ENCODE measurements around the gene PTGES3L. TPM values are rescaled to one million over a fixed set of nuclear protein-coding genes. Genes with fewer than 3 reads are reported as not detected.

PTGES3L gene
- total and polyA plus RNA-seq, 2 of the 13 experiments (the other 11 are each of a cell fraction or from before 2014, with no cell fraction given): 1.2 to 2.9 TPM

DNA sequence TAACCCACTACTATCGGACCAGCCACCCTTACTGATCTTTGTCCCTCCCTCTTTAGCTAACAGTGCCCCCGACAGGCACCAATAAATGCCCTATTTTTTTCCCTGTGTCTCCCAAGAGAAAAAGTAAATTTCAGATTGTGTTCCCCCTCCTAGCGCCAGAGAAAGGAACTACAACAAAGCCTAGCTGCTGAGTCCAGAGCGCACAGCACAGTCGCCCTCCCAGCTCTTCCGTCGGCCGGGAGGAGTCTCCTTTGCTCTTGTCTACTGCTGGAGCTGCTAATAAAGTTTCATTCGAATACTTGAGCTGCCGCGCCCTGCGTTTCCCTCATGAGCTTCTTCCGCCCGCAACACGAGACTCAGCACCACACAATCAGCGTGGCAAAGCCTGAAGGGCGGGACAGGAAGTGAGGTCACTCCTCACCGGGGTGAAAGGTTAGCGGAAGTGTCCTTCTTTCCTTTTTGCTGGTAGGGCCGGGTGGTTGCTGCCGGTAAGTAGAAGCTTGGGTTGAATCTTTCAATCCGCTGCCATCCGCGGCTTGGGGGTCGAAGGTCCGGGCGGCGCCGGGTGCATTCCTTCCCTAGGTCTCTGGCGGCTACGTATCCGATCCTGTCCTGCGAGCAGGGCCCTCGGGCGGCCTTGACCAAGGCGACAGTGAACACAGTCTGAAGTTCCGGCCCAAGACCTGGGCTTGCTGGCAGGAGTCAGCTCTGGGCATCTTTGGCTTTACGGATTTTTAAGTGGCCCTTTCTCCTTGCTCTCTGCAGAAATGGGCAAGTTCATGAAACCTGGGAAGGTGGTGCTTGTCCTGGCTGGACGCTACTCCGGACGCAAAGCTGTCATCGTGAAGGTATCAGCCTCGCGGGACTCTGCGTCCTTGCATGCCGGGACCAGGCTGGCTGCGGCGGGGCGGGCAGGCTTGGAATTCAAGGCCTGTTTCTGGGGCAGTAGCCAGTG lies 18.4 kb upstream of the PTGES3L start, which contains the start of gene RPL27 (continued):
- TF ChIP-seq, protein P1, sequence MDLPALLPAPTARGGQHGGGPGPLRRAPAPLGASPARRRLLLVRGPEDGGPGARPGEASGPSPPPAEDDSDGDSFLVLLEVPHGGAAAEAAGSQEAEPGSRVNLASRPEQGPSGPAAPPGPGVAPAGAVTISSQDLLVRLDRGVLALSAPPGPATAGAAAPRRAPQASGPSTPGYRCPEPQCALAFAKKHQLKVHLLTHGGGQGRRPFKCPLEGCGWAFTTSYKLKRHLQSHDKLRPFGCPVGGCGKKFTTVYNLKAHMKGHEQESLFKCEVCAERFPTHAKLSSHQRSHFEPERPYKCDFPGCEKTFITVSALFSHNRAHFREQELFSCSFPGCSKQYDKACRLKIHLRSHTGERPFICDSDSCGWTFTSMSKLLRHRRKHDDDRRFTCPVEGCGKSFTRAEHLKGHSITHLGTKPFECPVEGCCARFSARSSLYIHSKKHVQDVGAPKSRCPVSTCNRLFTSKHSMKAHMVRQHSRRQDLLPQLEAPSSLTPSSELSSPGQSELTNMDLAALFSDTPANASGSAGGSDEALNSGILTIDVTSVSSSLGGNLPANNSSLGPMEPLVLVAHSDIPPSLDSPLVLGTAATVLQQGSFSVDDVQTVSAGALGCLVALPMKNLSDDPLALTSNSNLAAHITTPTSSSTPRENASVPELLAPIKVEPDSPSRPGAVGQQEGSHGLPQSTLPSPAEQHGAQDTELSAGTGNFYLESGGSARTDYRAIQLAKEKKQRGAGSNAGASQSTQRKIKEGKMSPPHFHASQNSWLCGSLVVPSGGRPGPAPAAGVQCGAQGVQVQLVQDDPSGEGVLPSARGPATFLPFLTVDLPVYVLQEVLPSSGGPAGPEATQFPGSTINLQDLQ (CRISPR knock-in tag; IDR thresholded peaks at IDR 0.05): no peak
- TF ChIP-seq ZNF652 (CRISPR knock-in tag; IDR thresholded peaks at IDR 0.05; ENCODE audit: borderline replicate concordance, low read depth): peak; percentile 69; the same call in 1 of the 2 replicates
- TF ChIP-seq, protein P2, sequence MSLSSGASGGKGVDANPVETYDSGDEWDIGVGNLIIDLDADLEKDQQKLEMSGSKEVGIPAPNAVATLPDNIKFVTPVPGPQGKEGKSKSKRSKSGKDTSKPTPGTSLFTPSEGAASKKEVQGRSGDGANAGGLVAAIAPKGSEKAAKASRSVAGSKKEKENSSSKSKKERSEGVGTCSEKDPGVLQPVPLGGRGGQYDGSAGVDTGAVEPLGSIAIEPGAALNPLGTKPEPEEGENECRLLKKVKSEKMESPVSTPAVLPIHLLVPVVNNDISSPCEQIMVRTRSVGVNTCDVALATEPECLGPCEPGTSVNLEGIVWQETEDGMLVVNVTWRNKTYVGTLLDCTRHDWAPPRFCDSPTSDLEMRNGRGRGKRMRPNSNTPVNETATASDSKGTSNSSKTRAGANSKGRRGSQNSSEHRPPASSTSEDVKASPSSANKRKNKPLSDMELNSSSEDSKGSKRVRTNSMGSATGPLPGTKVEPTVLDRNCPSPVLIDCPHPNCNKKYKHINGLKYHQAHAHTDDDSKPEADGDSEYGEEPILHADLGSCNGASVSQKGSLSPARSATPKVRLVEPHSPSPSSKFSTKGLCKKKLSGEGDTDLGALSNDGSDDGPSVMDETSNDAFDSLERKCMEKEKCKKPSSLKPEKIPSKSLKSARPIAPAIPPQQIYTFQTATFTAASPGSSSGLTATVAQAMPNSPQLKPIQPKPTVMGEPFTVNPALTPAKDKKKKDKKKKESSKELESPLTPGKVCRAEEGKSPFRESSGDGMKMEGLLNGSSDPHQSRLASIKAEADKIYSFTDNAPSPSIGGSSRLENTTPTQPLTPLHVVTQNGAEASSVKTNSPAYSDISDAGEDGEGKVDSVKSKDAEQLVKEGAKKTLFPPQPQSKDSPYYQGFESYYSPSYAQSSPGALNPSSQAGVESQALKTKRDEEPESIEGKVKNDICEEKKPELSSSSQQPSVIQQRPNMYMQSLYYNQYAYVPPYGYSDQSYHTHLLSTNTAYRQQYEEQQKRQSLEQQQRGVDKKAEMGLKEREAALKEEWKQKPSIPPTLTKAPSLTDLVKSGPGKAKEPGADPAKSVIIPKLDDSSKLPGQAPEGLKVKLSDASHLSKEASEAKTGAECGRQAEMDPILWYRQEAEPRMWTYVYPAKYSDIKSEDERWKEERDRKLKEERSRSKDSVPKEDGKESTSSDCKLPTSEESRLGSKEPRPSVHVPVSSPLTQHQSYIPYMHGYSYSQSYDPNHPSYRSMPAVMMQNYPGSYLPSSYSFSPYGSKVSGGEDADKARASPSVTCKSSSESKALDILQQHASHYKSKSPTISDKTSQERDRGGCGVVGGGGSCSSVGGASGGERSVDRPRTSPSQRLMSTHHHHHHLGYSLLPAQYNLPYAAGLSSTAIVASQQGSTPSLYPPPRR (CRISPR knock-in tag; IDR thresholded peaks at IDR 0.05; ENCODE audit: borderline replicate concordance): peak; percentile 90
- peak; percentile 91; the same call in 1 of the 2 replicates for TF ChIP-seq FIP1L1 (IDR thresholded peaks at IDR 0.05; ENCODE audit: borderline replicate concordance, insufficient read depth, low read depth, low read length)
- no peak; the same call in 1 of the 2 replicates for TF ChIP-seq ZSCAN22 (CRISPR knock-in tag; IDR thresholded peaks at IDR 0.05)
- TF ChIP-seq, protein P3, sequence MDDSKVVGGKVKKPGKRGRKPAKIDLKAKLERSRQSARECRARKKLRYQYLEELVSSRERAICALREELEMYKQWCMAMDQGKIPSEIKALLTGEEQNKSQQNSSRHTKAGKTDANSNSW (CRISPR knock-in tag; IDR thresholded peaks at IDR 0.05; ENCODE audit: borderline replicate concordance): no peak
- peak; percentile 98 for TF ChIP-seq ZKSCAN8 (CRISPR knock-in tag; IDR thresholded peaks at IDR 0.05; ENCODE audit: borderline replicate concordance)
- peak; percentile 97 for TF ChIP-seq HDAC1 (CRISPR knock-in tag; IDR thresholded peaks at IDR 0.05)
- TF ChIP-seq, protein P4, sequence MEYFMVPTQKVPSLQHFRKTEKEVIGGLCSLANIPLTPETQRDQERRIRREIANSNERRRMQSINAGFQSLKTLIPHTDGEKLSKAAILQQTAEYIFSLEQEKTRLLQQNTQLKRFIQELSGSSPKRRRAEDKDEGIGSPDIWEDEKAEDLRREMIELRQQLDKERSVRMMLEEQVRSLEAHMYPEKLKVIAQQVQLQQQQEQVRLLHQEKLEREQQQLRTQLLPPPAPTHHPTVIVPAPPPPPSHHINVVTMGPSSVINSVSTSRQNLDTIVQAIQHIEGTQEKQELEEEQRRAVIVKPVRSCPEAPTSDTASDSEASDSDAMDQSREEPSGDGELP (IDR thresholded peaks at IDR 0.05; ENCODE audit: borderline replicate concordance, low read depth): peak; percentile 72; the same call in 1 of the 2 replicates
- peak; percentile 99 for TF ChIP-seq ZSCAN29 (CRISPR knock-in tag; conservative IDR thresholded peaks at IDR 0.05)
- peak; percentile 97 for TF ChIP-seq FOXK2 (IDR thresholded peaks at IDR 0.05)
- peak; percentile 87 for TF ChIP-seq SMC3 (IDR thresholded peaks at IDR 0.05; ENCODE audit: low read length)
- TF ChIP-seq KDM1A (CRISPR knock-in tag; IDR thresholded peaks at IDR 0.05): no peak
- TF ChIP-seq KAT8 (CRISPR knock-in tag; IDR thresholded peaks at IDR 0.05): peak; percentile 100
- TF ChIP-seq, protein P5, sequence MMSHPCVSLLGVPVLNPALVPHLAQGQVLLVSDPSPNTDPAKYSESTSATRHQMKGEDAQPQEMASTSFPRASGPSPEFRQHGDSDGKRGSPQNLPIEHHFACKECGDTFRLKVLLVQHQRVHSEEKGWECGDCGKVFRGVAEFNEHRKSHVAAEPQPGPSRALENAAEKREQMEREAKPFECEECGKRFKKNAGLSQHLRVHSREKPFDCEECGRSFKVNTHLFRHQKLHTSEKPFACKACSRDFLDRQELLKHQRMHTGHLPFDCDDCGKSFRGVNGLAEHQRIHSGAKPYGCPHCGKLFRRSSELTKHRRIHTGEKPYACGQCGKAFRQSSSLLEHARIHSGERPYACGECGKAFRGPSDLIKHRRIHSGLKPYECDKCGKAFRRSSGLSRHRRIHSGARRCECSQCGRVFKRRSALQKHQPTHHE (CRISPR knock-in tag; IDR thresholded peaks at IDR 0.05; ENCODE audit: borderline replicate concordance): peak; percentile 84; the same call in 1 of the 2 replicates
- peak; percentile 96 for TF ChIP-seq ZNF264 (CRISPR knock-in tag; IDR thresholded peaks at IDR 0.05)
- TF ChIP-seq ZNF225 (CRISPR knock-in tag; IDR thresholded peaks at IDR 0.05): peak; percentile 96
- no peak for TF ChIP-seq ZNF562 (CRISPR knock-in tag; IDR thresholded peaks at IDR 0.05; ENCODE audit: borderline replicate concordance)
- TF ChIP-seq AHR (CRISPR knock-in tag; IDR thresholded peaks at IDR 0.05): peak; percentile 81; the same call in 1 of the 2 replicates

All from HepG2 (cell line).